ENCODE measurements around the gene PALD1. TPM values are rescaled to one million over a fixed set of nuclear protein-coding genes. Genes with fewer than 3 reads are reported as not detected.
"Not testable (repeated sequence)": the region's sequence is repeated elsewhere in the genome, so short reads cannot be mapped to it uniquely, and the experiment has no call there.

Gene PALD1
- polyA plus RNA-seq, 2 of the 4 experiments (the other 2 are of a cell fraction), result 3.6 to 5.5 TPM

DNA sequence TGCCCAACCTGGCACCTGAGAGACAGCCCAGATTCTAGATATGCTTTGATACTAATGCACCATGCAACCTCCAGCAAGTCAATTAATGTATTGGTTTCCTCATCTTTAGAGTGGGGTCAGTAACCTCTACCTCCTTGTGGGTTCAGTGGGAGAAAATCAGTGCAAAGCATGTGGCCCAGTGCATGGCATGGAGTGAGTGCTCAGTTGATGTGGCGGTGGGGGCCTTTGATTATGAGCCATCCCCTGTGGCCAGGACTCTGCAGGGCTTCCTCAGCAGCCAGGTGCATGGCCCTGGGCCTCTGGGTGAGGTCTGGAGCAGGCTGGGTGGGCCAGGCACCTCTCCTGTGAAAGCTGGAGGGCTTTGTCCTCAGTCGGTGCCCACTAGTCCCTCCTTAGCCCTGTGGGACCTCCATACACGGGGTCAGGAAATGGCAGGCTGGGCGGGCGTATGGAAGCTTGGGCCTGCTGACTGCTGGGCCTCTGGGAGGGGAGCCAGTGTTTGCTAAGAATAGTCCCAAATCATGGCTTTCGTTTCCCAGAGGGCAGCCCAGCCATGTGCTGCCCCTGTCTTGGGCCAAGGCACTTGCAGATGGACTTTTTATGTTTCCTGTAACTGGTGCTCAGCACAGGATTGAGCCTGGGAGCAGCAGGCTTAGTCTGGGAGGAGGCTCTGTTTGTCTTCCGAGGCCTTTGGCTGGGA is 3.4 kb downstream of the PALD1 start:
- Histone ChIP-seq H3K9me3 (no peaks in the 10 kb centered on the region), H3K4me1 (peaks cover 16% of the 10 kb centered on the region; the same call in 2 of the 3 replicates), H3K4me2 (no peak overlapping the region), H3K4me3 (no peak overlapping the region), H3K27ac (no peak overlapping the region)
- TF ChIP-seq, protein P1, sequence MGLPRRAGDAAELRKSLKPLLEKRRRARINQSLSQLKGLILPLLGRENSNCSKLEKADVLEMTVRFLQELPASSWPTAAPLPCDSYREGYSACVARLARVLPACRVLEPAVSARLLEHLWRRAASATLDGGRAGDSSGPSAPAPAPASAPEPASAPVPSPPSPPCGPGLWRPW (IDR thresholded peaks at IDR 0.05), result no peak
- TF ChIP-seq PHF8 (IDR thresholded peaks at IDR 0.05; ENCODE audit: borderline replicate concordance, low read depth), result no peak
- no peak for TF ChIP-seq CBX8 (IDR thresholded peaks at IDR 0.05)
- TF ChIP-seq HOXB13 (CRISPR knock-in tag; IDR thresholded peaks at IDR 0.05; ENCODE audit: low read depth), result no peak
- TF ChIP-seq FOSB (CRISPR knock-in tag; IDR thresholded peaks at IDR 0.05), result no peak
- TF ChIP-seq CHD2 (IDR thresholded peaks at IDR 0.05; ENCODE audit: low read length, partially characterized antibody), result no peak
- no peak for TF ChIP-seq NPAS2 (CRISPR knock-in tag; IDR thresholded peaks at IDR 0.05; ENCODE audit: borderline replicate concordance)
- TF ChIP-seq HDAC2 (IDR thresholded peaks at IDR 0.05), result no peak
- TF ChIP-seq JUN (IDR thresholded peaks at IDR 0.05), result no peak
- no peak for TF ChIP-seq FOSL2 (IDR thresholded peaks at IDR 0.05)
- TF ChIP-seq FOSL2 (CRISPR knock-in tag; IDR thresholded peaks at IDR 0.05), result no peak
- TF ChIP-seq HEYL (CRISPR knock-in tag; IDR thresholded peaks at IDR 0.05), result no peak
- TF ChIP-seq, protein P2, sequence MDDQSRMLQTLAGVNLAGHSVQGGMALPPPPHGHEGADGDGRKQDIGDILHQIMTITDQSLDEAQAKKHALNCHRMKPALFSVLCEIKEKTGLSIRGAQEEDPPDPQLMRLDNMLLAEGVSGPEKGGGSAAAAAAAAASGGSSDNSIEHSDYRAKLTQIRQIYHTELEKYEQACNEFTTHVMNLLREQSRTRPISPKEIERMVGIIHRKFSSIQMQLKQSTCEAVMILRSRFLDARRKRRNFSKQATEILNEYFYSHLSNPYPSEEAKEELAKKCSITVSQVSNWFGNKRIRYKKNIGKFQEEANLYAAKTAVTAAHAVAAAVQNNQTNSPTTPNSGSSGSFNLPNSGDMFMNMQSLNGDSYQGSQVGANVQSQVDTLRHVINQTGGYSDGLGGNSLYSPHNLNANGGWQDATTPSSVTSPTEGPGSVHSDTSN (IDR thresholded peaks at IDR 0.05), result no peak
- TF ChIP-seq, protein P3, sequence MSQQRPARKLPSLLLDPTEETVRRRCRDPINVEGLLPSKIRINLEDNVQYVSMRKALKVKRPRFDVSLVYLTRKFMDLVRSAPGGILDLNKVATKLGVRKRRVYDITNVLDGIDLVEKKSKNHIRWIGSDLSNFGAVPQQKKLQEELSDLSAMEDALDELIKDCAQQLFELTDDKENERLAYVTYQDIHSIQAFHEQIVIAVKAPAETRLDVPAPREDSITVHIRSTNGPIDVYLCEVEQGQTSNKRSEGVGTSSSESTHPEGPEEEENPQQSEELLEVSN (IDR thresholded peaks at IDR 0.05; ENCODE audit: borderline replicate concordance, low read depth), result no peak
- no peak for TF ChIP-seq POLR2A (IDR thresholded peaks at IDR 0.05; ENCODE audit: low read length)
- TF ChIP-seq ZNF302 (CRISPR knock-in tag; IDR thresholded peaks at IDR 0.05), result no peak
- no peak for TF ChIP-seq CEBPB (IDR thresholded peaks at IDR 0.05)
- FAIRE-seq, result no peak
- no peak for DNase-seq (ENCODE audit: low read depth in 1 of 2, low spot score in 1 of 2)
- POLR2A ChIA-PET, result no interaction called here
- CTCF ChIA-PET, result interaction anchor here (1.9 kb wide), 1 partner anchor 21 kb away, joined by 5 read pairs; no protein-coding TSS in a partner anchor
- 85% methylated on average over 4 of the region's 7 CpGs for WGBS (ENCODE audit: missing lambda C conversion rate)
- no peak for ATAC-seq

DNA sequence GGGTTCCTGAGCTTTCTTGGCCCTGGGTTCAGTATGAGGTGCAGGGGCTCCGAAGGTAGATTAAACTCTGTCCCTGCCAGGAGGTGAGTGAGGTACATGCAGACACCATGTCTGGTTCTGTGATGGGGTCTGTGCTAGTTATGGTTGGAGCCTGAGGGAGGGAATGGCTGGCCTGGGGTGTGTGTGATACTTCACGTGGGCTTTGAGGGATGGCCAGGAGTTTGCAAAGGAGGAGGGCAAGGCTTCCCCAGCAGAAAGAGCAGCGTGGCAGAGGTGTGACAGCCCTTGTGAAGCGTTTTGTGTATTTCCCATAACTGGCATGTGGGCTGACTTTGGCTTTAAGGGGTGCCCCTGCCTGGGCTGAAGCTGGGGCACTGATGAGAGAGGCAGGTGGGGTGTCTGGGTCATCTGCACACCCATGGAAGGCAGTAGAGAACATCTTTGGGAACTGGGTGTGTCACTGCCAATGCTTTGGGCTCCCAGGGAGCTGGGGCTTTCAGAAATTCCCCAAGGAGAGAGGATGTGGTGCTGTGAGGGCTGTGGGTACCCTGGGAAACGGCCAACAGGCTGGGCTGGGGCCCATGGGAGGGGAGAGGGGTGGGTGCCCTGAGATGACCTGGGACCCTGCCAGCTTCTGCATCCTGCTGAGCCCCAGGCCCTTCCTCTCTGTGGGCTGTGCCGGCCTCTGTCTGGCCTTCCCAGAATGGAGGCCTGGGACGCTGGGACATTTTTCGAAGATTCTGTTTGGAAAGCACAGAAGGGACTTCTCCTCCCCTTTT is 4.6 kb downstream of the PALD1 start:
- H3K4me3 ChIP-seq, result no peak overlapping the region
- 0 out of 6 replicates have a peak overlapping the region, but pooled peaks of 1 of the 2 experiments have one; percentile 16 for H3K27ac ChIP-seq
- peaks cover 8% of the 10 kb centered on the region; the same call in 1 of the 3 replicates for H3K4me1 ChIP-seq
- POLR2A ChIA-PET, result no interaction called here
- no peak for ATAC-seq
- DNase-seq (ENCODE audit: low read depth in 1 of 2, low spot score in 1 of 2), result no peak
- H3K9me3 ChIP-seq, result no peaks in the 10 kb centered on the region
- no peak for FAIRE-seq
- TF ChIP-seq, protein P4, sequence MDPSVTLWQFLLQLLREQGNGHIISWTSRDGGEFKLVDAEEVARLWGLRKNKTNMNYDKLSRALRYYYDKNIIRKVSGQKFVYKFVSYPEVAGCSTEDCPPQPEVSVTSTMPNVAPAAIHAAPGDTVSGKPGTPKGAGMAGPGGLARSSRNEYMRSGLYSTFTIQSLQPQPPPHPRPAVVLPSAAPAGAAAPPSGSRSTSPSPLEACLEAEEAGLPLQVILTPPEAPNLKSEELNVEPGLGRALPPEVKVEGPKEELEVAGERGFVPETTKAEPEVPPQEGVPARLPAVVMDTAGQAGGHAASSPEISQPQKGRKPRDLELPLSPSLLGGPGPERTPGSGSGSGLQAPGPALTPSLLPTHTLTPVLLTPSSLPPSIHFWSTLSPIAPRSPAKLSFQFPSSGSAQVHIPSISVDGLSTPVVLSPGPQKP (IDR thresholded peaks at IDR 0.05; ENCODE audit: low read depth, low read length), result no peak
- TF ChIP-seq CBX8 (IDR thresholded peaks at IDR 0.05) (no peak), PHF8 (IDR thresholded peaks at IDR 0.05; ENCODE audit: borderline replicate concordance, low read depth) (no peak), CHD4 (IDR thresholded peaks at IDR 0.05; ENCODE audit: borderline replicate concordance) (no peak), TFCP2L1 (CRISPR knock-in tag; IDR thresholded peaks at IDR 0.05) (no peak), FOSB (CRISPR knock-in tag; IDR thresholded peaks at IDR 0.05) (no peak), RCOR1 (IDR thresholded peaks at IDR 0.05; ENCODE audit: low read depth, low read length) (no peak), HOXB5 (CRISPR knock-in tag; IDR thresholded peaks at IDR 0.05) (no peak), CBX2 (IDR thresholded peaks at IDR 0.05; ENCODE audit: borderline replicate concordance, low read depth) (no peak), TP53 (CRISPR knock-in tag; IDR thresholded peaks at IDR 0.05) (no peak), NR3C1 (IDR thresholded peaks at IDR 0.05) (no peak)
- TF ChIP-seq, protein P5, sequence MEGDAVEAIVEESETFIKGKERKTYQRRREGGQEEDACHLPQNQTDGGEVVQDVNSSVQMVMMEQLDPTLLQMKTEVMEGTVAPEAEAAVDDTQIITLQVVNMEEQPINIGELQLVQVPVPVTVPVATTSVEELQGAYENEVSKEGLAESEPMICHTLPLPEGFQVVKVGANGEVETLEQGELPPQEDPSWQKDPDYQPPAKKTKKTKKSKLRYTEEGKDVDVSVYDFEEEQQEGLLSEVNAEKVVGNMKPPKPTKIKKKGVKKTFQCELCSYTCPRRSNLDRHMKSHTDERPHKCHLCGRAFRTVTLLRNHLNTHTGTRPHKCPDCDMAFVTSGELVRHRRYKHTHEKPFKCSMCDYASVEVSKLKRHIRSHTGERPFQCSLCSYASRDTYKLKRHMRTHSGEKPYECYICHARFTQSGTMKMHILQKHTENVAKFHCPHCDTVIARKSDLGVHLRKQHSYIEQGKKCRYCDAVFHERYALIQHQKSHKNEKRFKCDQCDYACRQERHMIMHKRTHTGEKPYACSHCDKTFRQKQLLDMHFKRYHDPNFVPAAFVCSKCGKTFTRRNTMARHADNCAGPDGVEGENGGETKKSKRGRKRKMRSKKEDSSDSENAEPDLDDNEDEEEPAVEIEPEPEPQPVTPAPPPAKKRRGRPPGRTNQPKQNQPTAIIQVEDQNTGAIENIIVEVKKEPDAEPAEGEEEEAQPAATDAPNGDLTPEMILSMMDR (IDR thresholded peaks at IDR 0.05), result no peak
- TF ChIP-seq, protein P3 (IDR thresholded peaks at IDR 0.05; ENCODE audit: borderline replicate concordance, low read depth), result no peak
- H3K4me2 ChIP-seq, result no peak overlapping the region
- 68% methylated on average over 8 of the region's 8 CpGs for WGBS (ENCODE audit: missing lambda C conversion rate)
- CTCF ChIA-PET, result interaction anchor here (0.5 to 1.4 kb wide), 3 partner anchors 20 to 98 kb away, joined by 3 to 7 read pairs (median 4); no protein-coding TSS in a partner anchor

DNA sequence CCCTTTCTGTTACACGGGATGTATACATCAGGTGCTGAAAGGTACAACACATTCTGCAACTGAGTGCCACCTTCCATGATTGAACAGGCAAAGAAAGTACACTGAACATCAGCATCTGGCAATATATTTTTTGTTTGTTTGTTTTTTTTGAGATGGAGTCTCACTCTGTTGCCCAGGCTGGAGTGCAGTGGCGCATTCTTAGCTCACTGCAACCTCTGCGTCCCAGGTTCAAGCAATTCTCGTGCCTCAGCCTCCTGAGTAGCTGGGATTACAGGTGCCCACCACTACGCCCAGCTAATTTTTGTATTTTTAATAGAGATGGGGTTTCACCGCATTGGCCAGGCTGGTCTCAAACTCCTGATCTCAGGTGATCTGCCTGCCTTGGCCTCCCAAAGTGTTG is 5.3 kb downstream of the PALD1 start:
- CTCF ChIA-PET, result interaction anchor here (0.5 to 1.5 kb wide), 5 partner anchors 11 to 787 kb away, joined by 3 to 7 read pairs (median 4); no protein-coding TSS in a partner anchor
- FAIRE-seq; POLR2A ChIA-PET; H3K4me1 ChIP-seq; H3K4me2 ChIP-seq; DNase-seq (ENCODE audit: low read depth in 1 of 2, low spot score in 1 of 2); H3K4me3 ChIP-seq; H3K27ac ChIP-seq; H3K9me3 ChIP-seq; ATAC-seq: not testable (repeated sequence)
- 88% methylated on average over 6 of the region's 6 CpGs for WGBS (ENCODE audit: missing lambda C conversion rate)

Data from A549 (cell line).